Measurements from ENCODE around the gene SALL1. TPM values are rescaled to one million over a fixed set of nuclear protein-coding genes. Genes with fewer than 3 reads are reported as not detected.

The SALL1 gene
- total RNA-seq, 2 experiments from 2014 or later, result not detected

- intact Hi-C loops (cut with DNase I, micrococcal nuclease), result no loop called here
- CTCF ChIA-PET, result no interaction called here
- ATAC-seq (no peak), DNase-seq (no peak)
- H3K9me3 Mint-ChIP-seq (ENCODE audit: low read depth), result no peaks in the 10 kb centered on the region
- H3K36me3 Mint-ChIP-seq (ENCODE audit: low read depth), result peaks cover 5% of the 10 kb centered on the region
- no peak overlapping the region for H3K27ac Mint-ChIP-seq
- POLR2A ChIA-PET, result no interaction called here
- peaks cover 10% of the 10 kb centered on the region for H3K4me1 Mint-ChIP-seq
- H3K27me3 Mint-ChIP-seq, result peaks cover 53% of the 10 kb centered on the region
- no peak overlapping the region for H3K4me3 Mint-ChIP-seq
Observed at GRCh38 chr16:51149251-51149661, 1.8 kb downstream of the SALL1 start.

GRCh38 chr16:51148678-51149228 is 2.3 kb downstream of the SALL1 start:
- Mint-ChIP-seq H3K4me1 (peaks cover 10% of the 10 kb centered on the region), H3K36me3 (ENCODE audit: low read depth) (peaks cover 5% of the 10 kb centered on the region), H3K27ac (no peak overlapping the region), H3K9me3 (ENCODE audit: low read depth) (no peaks in the 10 kb centered on the region), H3K27me3 (peaks cover 48% of the 10 kb centered on the region), H3K4me3 (no peak overlapping the region)
- DNase-seq (no peak), ATAC-seq (no peak)
- ChIA-PET CTCF (no interaction called here), POLR2A (no interaction called here)
- intact Hi-C loops (cut with DNase I, micrococcal nuclease), result no loop called here

GRCh38 chr16:51147776-51148677 is 3.0 kb downstream of the SALL1 start:
- peaks cover 41% of the 10 kb centered on the region for H3K27me3 Mint-ChIP-seq
- no peak for ATAC-seq
- H3K4me3 Mint-ChIP-seq, result no peak overlapping the region
- CTCF ChIA-PET, result no interaction called here
- intact Hi-C loops (cut with DNase I, micrococcal nuclease), result no loop called here
- peaks cover 4% of the 10 kb centered on the region for H3K4me1 Mint-ChIP-seq
- POLR2A ChIA-PET, result no interaction called here
- no peak overlapping the region for H3K27ac Mint-ChIP-seq
- no peaks in the 10 kb centered on the region for H3K36me3 Mint-ChIP-seq (ENCODE audit: low read depth)
- H3K9me3 Mint-ChIP-seq (ENCODE audit: low read depth), result no peaks in the 10 kb centered on the region
- DNase-seq, result no peak

GRCh38 chr16:51146256-51146924 is 4.7 kb downstream of the SALL1 start:
- Mint-ChIP-seq H3K4me3 (no peak overlapping the region), H3K27me3 (peaks cover 36% of the 10 kb centered on the region), H3K4me1 (peaks cover 3% of the 10 kb centered on the region), H3K9me3 (ENCODE audit: low read depth) (no peaks in the 10 kb centered on the region), H3K36me3 (ENCODE audit: low read depth) (no peaks in the 10 kb centered on the region), H3K27ac (no peak overlapping the region)
- no peak for ATAC-seq
- intact Hi-C loops (cut with DNase I, micrococcal nuclease), result no loop called here
- CTCF ChIA-PET, result no interaction called here
- POLR2A ChIA-PET, result no interaction called here
- DNase-seq, result no peak

DNA sequence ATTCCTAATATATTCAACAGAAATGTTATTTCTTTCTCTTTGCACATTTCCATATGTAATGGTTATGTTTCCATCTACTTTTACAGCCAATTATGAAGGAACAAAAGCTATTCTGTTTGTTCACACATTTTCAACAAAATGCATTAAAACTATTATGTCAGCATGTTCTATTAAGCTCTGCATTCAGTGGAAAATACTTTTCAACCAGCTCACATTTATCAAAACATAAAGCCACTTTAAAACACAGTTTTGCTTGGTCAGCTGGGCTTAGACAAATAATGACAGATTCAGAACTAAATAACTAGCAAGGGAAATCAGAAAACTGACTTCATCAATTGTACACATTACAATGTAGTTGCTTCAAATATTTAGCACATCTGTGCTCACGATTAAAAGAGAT is 6.9 kb downstream of the SALL1 start:
- intact Hi-C loops (cut with DNase I, micrococcal nuclease), result no loop called here
- CTCF ChIA-PET, result no interaction called here

GRCh38 chr16:51143196-51143977 is 7.7 kb downstream of the SALL1 start:
- H3K9me3 Mint-ChIP-seq (ENCODE audit: low read depth), result no peaks in the 10 kb centered on the region
- no peaks in the 10 kb centered on the region for H3K4me1 Mint-ChIP-seq
- no peaks in the 10 kb centered on the region for H3K36me3 Mint-ChIP-seq (ENCODE audit: low read depth)
- DNase-seq (no peak), ATAC-seq (no peak)
- CTCF ChIA-PET, result no interaction called here
- POLR2A ChIA-PET, result no interaction called here
- no peak overlapping the region for H3K4me3 Mint-ChIP-seq
- no peak overlapping the region for H3K27ac Mint-ChIP-seq
- peaks cover 22% of the 10 kb centered on the region for H3K27me3 Mint-ChIP-seq
- intact Hi-C loops (cut with DNase I, micrococcal nuclease), result no loop called here

More for the DNA sequence above, 6.9 kb downstream of the SALL1 start:
- no peak for ATAC-seq
- Mint-ChIP-seq H3K36me3 (ENCODE audit: low read depth) (no peaks in the 10 kb centered on the region), H3K4me3 (no peak overlapping the region), H3K27me3 (peaks cover 30% of the 10 kb centered on the region), H3K9me3 (ENCODE audit: low read depth) (no peaks in the 10 kb centered on the region), H3K4me1 (no peaks in the 10 kb centered on the region), H3K27ac (no peak overlapping the region)
- DNase-seq, result no peak
- POLR2A ChIA-PET, result no interaction called here

DNA sequence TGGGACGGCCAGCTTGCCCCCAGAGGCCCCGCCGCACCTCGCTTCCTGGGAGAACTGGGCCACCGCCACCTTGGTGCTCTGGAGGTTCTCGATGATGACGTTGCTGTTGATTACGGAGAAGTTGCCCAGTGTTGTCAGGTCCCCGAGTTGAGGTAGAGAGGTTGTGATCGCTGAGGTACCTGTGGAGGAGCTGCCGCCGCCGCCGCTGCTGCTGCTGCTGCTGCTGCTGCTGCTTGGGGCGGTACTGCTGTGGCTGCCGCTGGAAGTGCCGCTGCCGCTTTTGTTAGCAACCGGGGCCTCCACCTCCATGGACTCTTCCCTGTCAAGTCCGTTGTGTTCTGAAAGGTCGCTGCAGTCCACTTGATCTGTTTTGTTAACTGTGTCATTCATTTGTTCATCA is 9.5 kb downstream of the SALL1 start:
- Mint-ChIP-seq H3K9me3 (ENCODE audit: low read depth) (no peaks in the 10 kb centered on the region), H3K4me3 (no peak overlapping the region), H3K27ac (no peak overlapping the region), H3K36me3 (ENCODE audit: low read depth) (no peaks in the 10 kb centered on the region), H3K4me1 (no peaks in the 10 kb centered on the region), H3K27me3 (peaks cover 15% of the 10 kb centered on the region)
- no peak for DNase-seq
- no peak for ATAC-seq
- CTCF ChIA-PET, result interaction anchor here (0.6 kb wide), 1 partner anchor 174 kb away, joined by 3 read pairs; no protein-coding TSS in a partner anchor
- intact Hi-C loops (cut with DNase I, micrococcal nuclease), result no loop called here
- POLR2A ChIA-PET, result no interaction called here

DNA sequence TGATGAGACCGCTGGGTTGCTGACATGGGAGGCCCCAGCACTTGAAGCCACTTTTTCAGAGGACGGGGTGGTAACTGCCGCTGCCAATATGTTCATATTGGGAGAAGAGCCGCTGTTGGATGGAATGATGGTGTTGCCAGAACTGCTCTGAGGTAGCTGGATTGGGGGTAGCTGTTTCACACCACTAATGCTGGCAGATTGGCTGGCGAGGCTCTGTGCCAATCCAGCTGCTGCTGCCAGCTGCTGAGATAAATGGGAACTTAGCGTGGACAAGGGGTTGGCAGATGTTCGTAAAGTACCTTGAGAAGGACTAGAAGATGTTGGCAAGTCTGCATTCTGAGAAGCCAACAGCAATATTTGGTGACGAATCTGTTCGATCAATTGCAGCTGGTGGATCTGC is 10.0 kb downstream of the SALL1 start:
- ChIA-PET POLR2A (no interaction called here), CTCF (interaction anchor here (0.6 kb wide), 1 partner anchor 173 kb away, joined by 3 read pairs; no protein-coding TSS in a partner anchor)
- intact Hi-C loops (cut with DNase I, micrococcal nuclease), result no loop called here
- Mint-ChIP-seq H3K27ac (no peak overlapping the region), H3K36me3 (ENCODE audit: low read depth) (no peaks in the 10 kb centered on the region), H3K9me3 (ENCODE audit: low read depth) (no peaks in the 10 kb centered on the region), H3K27me3 (peaks cover 11% of the 10 kb centered on the region), H3K4me3 (no peak overlapping the region), H3K4me1 (no peaks in the 10 kb centered on the region)
- DNase-seq, result no peak
- no peak for ATAC-seq

DNA sequence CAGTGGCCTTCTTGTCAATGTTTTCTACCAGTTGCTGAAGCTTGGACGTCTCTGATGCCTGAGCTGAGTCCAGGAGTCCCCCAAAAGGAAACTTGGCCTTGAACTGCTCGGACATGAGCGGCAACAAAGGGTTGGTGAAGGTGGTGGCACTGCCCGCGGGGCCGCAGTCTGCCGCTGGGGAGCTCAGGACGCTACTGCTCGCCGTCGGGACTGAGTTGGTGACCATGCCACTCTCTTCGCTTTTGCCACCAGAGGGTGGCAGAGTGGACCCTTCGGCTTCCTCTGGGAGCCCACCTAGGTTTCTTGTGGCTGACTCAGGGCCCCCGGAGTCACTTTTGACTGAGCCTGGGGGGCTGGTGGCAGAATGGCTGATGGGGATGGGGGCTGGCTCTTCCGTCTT is 11.0 kb downstream of the SALL1 start:
- no peak for DNase-seq
- ChIA-PET POLR2A (no interaction called here), CTCF (no interaction called here)
- H3K9me3 Mint-ChIP-seq (ENCODE audit: low read depth), result no peaks in the 10 kb centered on the region
- H3K4me1 Mint-ChIP-seq, result no peaks in the 10 kb centered on the region
- peaks cover 16% of the 10 kb centered on the region for H3K27me3 Mint-ChIP-seq
- H3K36me3 Mint-ChIP-seq (ENCODE audit: low read depth), result no peaks in the 10 kb centered on the region
- ATAC-seq, result no peak
- no peak overlapping the region for H3K27ac Mint-ChIP-seq
- no peak overlapping the region for H3K4me3 Mint-ChIP-seq
- intact Hi-C loops (cut with DNase I, micrococcal nuclease), result no loop called here

DNA sequence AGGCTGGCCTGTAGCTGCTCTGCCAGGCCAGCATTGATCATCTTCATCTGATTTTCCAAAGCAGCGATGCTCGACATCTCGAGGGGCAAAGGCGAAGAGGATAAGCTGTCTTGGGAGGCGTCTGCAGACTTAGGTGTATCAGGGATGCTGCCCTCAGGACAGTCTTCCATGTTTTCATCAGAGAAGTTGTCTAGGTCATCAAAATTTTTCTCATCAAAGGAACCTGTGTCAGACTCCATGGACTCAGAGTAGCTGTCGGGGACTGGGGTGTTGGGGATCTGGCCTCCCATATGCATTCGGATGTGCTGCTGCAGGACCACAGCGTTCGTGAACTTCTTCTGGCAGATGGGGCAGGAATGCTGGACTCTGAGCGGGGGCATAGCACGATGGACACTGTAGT is 11.5 kb downstream of the SALL1 start:
- DNase-seq, result no peak
- ATAC-seq, result no peak
- Mint-ChIP-seq H3K4me1 (no peaks in the 10 kb centered on the region), H3K27ac (no peak overlapping the region), H3K4me3 (no peak overlapping the region), H3K36me3 (ENCODE audit: low read depth) (no peaks in the 10 kb centered on the region), H3K9me3 (ENCODE audit: low read depth) (no peaks in the 10 kb centered on the region), H3K27me3 (peaks cover 18% of the 10 kb centered on the region)
- intact Hi-C loops (cut with DNase I, micrococcal nuclease), result no loop called here
- POLR2A ChIA-PET, result no interaction called here
- CTCF ChIA-PET, result no interaction called here

DNA sequence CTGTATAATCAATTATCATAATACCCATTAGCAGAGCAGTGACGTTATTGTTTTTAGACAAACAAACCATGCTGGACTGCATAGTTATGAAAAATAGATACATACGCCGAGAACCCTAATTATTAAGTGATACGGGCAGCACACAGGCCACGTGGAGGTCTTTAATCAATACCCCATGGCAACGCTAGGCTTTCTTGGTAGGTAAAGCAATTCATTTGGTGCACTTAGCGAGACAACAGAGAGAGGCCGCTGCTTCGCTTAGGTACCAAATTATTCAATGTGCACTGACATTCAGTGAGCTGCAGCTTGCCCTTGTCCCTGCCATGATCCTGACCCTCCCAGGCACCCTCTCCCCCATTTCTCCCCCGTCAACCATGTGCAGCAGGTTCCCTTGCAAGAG is 12.9 kb downstream of the SALL1 start:
- DNase-seq, result no peak
- CTCF ChIA-PET, result no interaction called here
- Mint-ChIP-seq H3K27me3 (peaks cover 27% of the 10 kb centered on the region), H3K4me1 (no peaks in the 10 kb centered on the region), H3K4me3 (no peak overlapping the region), H3K36me3 (ENCODE audit: low read depth) (no peaks in the 10 kb centered on the region), H3K9me3 (ENCODE audit: low read depth) (no peaks in the 10 kb centered on the region), H3K27ac (no peak overlapping the region)
- no peak for ATAC-seq
- intact Hi-C loops (cut with DNase I, micrococcal nuclease), result no loop called here
- POLR2A ChIA-PET, result no interaction called here
